NB4 (cell line): ENCODE data around the gene PDE1A.

Source experiments
- POLR2A ChIP-seq: IDR thresholded peaks from 2 replicates; pipeline ENCODE4 v1.6.1; 2011; ENCODE audit warnings: mild to moderate bottlenecking; ENCODE audit not compliant: insufficient read length; ENCODE audit errors: extremely low read depth
- TF ChIP-seq, protein P1 (sequence below): IDR thresholded peaks from one replicate; pipeline ENCODE4 v1.5.1; 2012; ENCODE audit warnings: low read depth, low read length
- TF ChIP-seq, protein P2 (sequence below): IDR thresholded peaks from 2 replicates; pipeline ENCODE4 v1.6.1; 2011; ENCODE audit warnings: low read depth, low read length

DNA sequence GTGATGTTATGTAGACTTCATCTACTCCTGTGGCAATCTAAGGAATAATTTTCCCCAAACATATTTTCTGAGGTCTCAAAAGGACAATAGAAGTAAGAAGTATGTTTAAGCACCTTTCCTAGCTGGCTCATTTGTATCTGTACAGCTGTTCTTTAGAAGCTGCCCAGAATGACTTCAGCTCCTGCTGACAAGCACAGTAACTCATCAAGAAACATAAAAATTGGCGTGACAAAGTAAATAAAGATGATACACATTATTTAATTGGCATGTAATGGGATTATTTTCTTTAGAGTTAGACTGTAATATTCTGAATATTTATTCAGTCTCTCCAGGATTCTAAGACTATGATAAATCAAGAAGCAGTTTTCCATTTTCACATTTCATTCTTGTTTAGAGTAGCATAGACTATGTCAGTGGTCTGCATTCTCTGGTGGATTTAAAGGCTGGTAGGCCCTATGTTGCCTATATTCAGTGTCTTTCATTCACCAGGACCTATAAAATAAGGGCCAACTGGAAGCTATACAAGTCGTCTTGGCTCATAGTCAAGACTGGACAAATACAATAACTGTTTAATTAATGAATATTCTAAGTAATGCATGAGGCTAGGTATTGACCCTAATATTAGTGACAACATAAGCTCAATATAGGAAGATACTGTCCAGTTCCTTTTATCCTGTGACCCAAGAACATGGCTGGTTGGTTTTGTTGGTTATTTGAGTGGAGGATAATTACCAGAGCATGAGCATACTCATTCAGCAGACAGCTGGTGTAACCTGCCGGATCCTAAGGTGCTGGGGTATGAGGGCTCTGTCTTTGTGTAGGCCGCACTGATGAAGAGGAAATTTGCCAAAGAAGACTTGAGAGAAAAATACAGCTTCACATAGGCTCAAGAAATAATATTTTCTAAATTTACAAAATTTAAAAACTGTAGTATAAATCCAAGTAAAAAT is 107.0 kb downstream of the PDE1A start:
- no peak for TF ChIP-seq POLR2A
- TF ChIP-seq, protein P1, sequence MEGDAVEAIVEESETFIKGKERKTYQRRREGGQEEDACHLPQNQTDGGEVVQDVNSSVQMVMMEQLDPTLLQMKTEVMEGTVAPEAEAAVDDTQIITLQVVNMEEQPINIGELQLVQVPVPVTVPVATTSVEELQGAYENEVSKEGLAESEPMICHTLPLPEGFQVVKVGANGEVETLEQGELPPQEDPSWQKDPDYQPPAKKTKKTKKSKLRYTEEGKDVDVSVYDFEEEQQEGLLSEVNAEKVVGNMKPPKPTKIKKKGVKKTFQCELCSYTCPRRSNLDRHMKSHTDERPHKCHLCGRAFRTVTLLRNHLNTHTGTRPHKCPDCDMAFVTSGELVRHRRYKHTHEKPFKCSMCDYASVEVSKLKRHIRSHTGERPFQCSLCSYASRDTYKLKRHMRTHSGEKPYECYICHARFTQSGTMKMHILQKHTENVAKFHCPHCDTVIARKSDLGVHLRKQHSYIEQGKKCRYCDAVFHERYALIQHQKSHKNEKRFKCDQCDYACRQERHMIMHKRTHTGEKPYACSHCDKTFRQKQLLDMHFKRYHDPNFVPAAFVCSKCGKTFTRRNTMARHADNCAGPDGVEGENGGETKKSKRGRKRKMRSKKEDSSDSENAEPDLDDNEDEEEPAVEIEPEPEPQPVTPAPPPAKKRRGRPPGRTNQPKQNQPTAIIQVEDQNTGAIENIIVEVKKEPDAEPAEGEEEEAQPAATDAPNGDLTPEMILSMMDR, result no peak
- TF ChIP-seq, protein P2, sequence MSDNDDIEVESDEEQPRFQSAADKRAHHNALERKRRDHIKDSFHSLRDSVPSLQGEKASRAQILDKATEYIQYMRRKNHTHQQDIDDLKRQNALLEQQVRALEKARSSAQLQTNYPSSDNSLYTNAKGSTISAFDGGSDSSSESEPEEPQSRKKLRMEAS, result no peak
